Measurements from ENCODE around the gene SMC6. TPM values are rescaled to one million over a fixed set of nuclear protein-coding genes. Genes with fewer than 3 reads are reported as not detected.

SMC6 gene
- polyA plus RNA-seq, 4 donors = 8.8 to 22.6 (median 10.5) TPM

Other genes with a start within 250 kb of the SMC6 start
- gene RAD51AP2, start 235.4 kb downstream of the SMC6 start, polyA plus RNA-seq = under 1 TPM in 1 of 4 donors, not detected in 3; 0.03 TPM
- under 1 TPM in 3 of 4 donors, not detected in 1; 0.07 to 0.54 (median 0.16) TPM for gene VSNL1, start 213.1 kb downstream of the SMC6 start, polyA plus RNA-seq
- 1 to 10 TPM; 1.1 to 9.5 (median 3.4) TPM for gene GEN1, start 328 bp upstream of the SMC6 start, polyA plus RNA-seq
- not detected for gene MSGN1, start 62.6 kb upstream of the SMC6 start, polyA plus RNA-seq
- gene KCNS3, start 124.9 kb upstream of the SMC6 start, polyA plus RNA-seq = 10 to 100 TPM in 1 of 4 donors, 1 to 10 TPM in 2, under 1 TPM in 1; 0.67 to 14.7 (median 4.2) TPM